ENCODE data around the gene KRT36.

DNA sequence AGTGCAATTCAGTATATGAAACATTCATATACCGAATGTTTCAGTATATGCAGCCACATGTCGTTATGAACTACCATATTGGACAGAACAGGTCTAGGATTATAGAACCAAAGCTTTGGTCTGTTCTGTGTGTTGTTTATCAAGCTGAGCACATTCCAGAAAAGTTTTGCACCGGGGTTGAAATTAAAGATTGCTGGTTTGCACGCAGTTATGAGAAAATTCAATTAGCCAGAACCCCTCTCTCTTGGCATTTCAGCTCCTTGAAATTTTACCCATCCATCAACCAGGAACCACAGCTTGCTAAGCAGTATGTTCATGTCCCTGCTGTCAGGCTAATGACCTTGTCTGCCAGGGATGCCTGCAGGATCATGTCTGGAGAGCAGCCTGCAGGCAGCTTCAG lies 32.0 kb downstream of the KRT36 start:
- TF ChIP-seq, protein P1, sequence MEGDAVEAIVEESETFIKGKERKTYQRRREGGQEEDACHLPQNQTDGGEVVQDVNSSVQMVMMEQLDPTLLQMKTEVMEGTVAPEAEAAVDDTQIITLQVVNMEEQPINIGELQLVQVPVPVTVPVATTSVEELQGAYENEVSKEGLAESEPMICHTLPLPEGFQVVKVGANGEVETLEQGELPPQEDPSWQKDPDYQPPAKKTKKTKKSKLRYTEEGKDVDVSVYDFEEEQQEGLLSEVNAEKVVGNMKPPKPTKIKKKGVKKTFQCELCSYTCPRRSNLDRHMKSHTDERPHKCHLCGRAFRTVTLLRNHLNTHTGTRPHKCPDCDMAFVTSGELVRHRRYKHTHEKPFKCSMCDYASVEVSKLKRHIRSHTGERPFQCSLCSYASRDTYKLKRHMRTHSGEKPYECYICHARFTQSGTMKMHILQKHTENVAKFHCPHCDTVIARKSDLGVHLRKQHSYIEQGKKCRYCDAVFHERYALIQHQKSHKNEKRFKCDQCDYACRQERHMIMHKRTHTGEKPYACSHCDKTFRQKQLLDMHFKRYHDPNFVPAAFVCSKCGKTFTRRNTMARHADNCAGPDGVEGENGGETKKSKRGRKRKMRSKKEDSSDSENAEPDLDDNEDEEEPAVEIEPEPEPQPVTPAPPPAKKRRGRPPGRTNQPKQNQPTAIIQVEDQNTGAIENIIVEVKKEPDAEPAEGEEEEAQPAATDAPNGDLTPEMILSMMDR (IDR thresholded peaks at IDR 0.05; ENCODE audit: low read depth, low read length, poor library complexity, severe bottlenecking), result no peak
- no peak for TF ChIP-seq EZH2phosphoT487 (IDR thresholded peaks at IDR 0.05; ENCODE audit: borderline replicate concordance, low read length)
